K562 (cell line): ENCODE results near the gene ADORA1.

ENCODE experiments used
- ARNT ChIP-seq, 2 experiments: fragments of 450-650 bp; IDR thresholded peaks; 2 replicates each; pipeline ENCODE4 v1.6.1; 2016; ENCODE audit warnings: mild to moderate bottlenecking in 1 of 2
- BHLHE40 ChIP-seq: IDR thresholded peaks from 2 replicates; pipeline ENCODE4 v1.6.1; 2011; ENCODE audit warnings: low read length, improper control_type of control experiment
- CBFB ChIP-seq: sonication (generic); formaldehyde crosslinking; IDR thresholded peaks from 2 replicates; pipeline ENCODE4 v1.4.0; 2020; ENCODE audit warnings: mild to moderate bottlenecking, missing genetic modification reagents
- CHD1 ChIP-seq: fragments of 200-600 bp; sonication (generic); IDR thresholded peaks from one replicate; pipeline ENCODE4 v1.6.1; 2012; ENCODE audit warnings: mild to moderate bottlenecking, moderate library complexity, low read length, inconsistent platforms
- MTA3 ChIP-seq: fragments of 450-650 bp; formaldehyde crosslinking; IDR thresholded peaks from 2 replicates; pipeline ENCODE4 v1.6.1; 2017; ENCODE audit warnings: mild to moderate bottlenecking, borderline replicate concordance
- NFYB ChIP-seq: IDR thresholded peaks from 2 replicates; pipeline ENCODE4 v1.6.1; 2011; ENCODE audit warnings: mild to moderate bottlenecking, moderate library complexity; ENCODE audit not compliant: insufficient read length; ENCODE audit errors: extremely low read depth
- TEAD1 ChIP-seq, 2 experiments: fragments of 450-650 bp in 1 of 2; sonication (generic) in 1 of 2; formaldehyde crosslinking; IDR thresholded peaks; 2 replicates each; pipeline versions ENCODE4 v1.4.0 to v1.8.0; 2020 to 2022; ENCODE audit warnings: mild to moderate bottlenecking in 2 of 2, missing genetic modification reagents in 1 of 2
- ZFP1 ChIP-seq: fragments of 450-650 bp; formaldehyde crosslinking; IDR thresholded peaks from 2 replicates; pipeline ENCODE4 v1.4.0; 2020; ENCODE audit warnings: mild to moderate bottlenecking, mixed read lengths
- TF ChIP-seq, protein P1 (sequence below), 3 experiments: IDR thresholded peaks in 2 of 3; conservative IDR thresholded peaks in 1 of 3; 2 replicates each; pipeline ENCODE4 v1.5.1; 2011 to 2012; ENCODE audit warnings: low read length in 3 of 3, mild to moderate bottlenecking in 3 of 3, control low read depth in 2 of 3, improper control_type of control experiment in 1 of 3, inconsistent platforms in 1 of 3, low read depth in 1 of 3, mixed read lengths in 1 of 3, moderate library complexity in 1 of 3; ENCODE audit not compliant: insufficient read depth in 2 of 3

GRCh38 chr1:203167026-203167912 is 39.7 kb downstream of the ADORA1 start:
- TF ChIP-seq CHD1, result no peak
- TF ChIP-seq MTA3, result no peak
- TF ChIP-seq TEAD1 (CRISPR knock-in tag; IDR thresholded peaks at IDR 0.05), result no peak
- no peak for TF ChIP-seq BHLHE40
- TF ChIP-seq ARNT (IDR thresholded peaks at IDR 0.05), result no peak
- TF ChIP-seq, protein P1, sequence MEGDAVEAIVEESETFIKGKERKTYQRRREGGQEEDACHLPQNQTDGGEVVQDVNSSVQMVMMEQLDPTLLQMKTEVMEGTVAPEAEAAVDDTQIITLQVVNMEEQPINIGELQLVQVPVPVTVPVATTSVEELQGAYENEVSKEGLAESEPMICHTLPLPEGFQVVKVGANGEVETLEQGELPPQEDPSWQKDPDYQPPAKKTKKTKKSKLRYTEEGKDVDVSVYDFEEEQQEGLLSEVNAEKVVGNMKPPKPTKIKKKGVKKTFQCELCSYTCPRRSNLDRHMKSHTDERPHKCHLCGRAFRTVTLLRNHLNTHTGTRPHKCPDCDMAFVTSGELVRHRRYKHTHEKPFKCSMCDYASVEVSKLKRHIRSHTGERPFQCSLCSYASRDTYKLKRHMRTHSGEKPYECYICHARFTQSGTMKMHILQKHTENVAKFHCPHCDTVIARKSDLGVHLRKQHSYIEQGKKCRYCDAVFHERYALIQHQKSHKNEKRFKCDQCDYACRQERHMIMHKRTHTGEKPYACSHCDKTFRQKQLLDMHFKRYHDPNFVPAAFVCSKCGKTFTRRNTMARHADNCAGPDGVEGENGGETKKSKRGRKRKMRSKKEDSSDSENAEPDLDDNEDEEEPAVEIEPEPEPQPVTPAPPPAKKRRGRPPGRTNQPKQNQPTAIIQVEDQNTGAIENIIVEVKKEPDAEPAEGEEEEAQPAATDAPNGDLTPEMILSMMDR (IDR thresholded peaks at IDR 0.05 in 2 of 3, conservative IDR thresholded peaks at IDR 0.05 in 1 of 3; ENCODE audit: insufficient read depth in 2 of 3, low read depth in 1 of 3, low read length in 3 of 3), result no peak
- TF ChIP-seq NFYB, result no peak
- TF ChIP-seq CBFB, result no peak
- no peak for TF ChIP-seq ZFP1 (CRISPR knock-in tag)
